A673 (cell line): ENCODE data around the gene MAN1C1. TPM values are rescaled to one million over a fixed set of nuclear protein-coding genes. Genes with fewer than 3 reads are reported as not detected.

Experiments used
- BruUV-seq: library from RNA; stranded (reverse); fragments of 400-500 nt; replicated peaks from 2 replicates; lab custom pipeline; 2021; lab: Mats Ljungman, UMichigan
- CTCF ChIA-PET: fragments of 300-600 bp; sonication (Branson Sonifier 250); formaldehyde crosslinking; loops from one replicate; lab custom pipeline; 2022; ENCODE audit warnings: antibody characterized with exemption; lab: Charles Lee
- POLR2A ChIA-PET: fragments of 300-600 bp; sonication (Branson Sonifier 250); formaldehyde crosslinking; loops from one replicate; lab custom pipeline; 2022; ENCODE audit warnings: antibody characterized with exemption; ENCODE audit not compliant: low non-redundant PET; lab: Charles Lee
- DNase-seq: peaks from one replicate; pipeline ENCODE4 v3.0.0-alpha.2; 2015; ENCODE audit warnings: low spot score
- H3K27ac ChIP-seq: fragments of 200-600 bp; sonication (generic); 2 replicates; pipeline ENCODE4 v1.5.1; 2016; ENCODE audit warnings: mixed run types, low read depth, mild to moderate bottlenecking, mixed read lengths, antibody characterized with exemption, low read length; ENCODE audit not compliant: poor library complexity, severe bottlenecking
- H3K27me3 ChIP-seq: fragments of 200-600 bp; sonication (generic); replicated peaks from 2 replicates; pipeline ENCODE4 v1.6.1; 2017; ENCODE audit warnings: mixed run types, low read depth, mild to moderate bottlenecking, mixed read lengths, antibody characterized with exemption, low read length; ENCODE audit not compliant: insufficient read depth, poor library complexity
- H3K36me3 ChIP-seq: fragments of 200-600 bp; sonication (generic); 2 replicates; pipeline ENCODE4 v1.6.1; 2016; ENCODE audit warnings: mixed run types, mild to moderate bottlenecking, mixed read lengths, antibody characterized with exemption, low read length; ENCODE audit not compliant: insufficient read depth, poor library complexity, severe bottlenecking
- H3K4me1 ChIP-seq: fragments of 200-600 bp; sonication (generic); 2 replicates; pipeline ENCODE4 v1.6.1; 2017; ENCODE audit warnings: mixed run types, mild to moderate bottlenecking, mixed read lengths, antibody characterized with exemption, low read length; ENCODE audit not compliant: insufficient read depth, poor library complexity, severe bottlenecking
- H3K4me3 ChIP-seq: fragments of 200-600 bp; sonication (generic); 2 replicates; pipeline ENCODE4 v1.5.1; 2016; ENCODE audit warnings: low read depth, mixed run types, mild to moderate bottlenecking, mixed read lengths, low read length; ENCODE audit not compliant: poor library complexity, severe bottlenecking
- H3K9me3 ChIP-seq: fragments of 200-600 bp; sonication (generic); 2 replicates; pipeline ENCODE4 v1.6.1; 2016; ENCODE audit warnings: mixed run types, low read depth, mild to moderate bottlenecking, mixed read lengths, antibody characterized with exemption, low read length; ENCODE audit not compliant: poor library complexity, severe bottlenecking
- CTCF ChIP-seq: fragments of 300-800, 200-600 bp; sonication (generic); conservative IDR thresholded peaks from 2 replicates; pipeline ENCODE4 v1.5.1; 2017; ENCODE audit warnings: low read depth, mild to moderate bottlenecking, antibody characterized with exemption, low read length, moderate library complexity, mixed read lengths
- EZH2 ChIP-seq: fragments of 200-600 bp; sonication (generic); IDR thresholded peaks from 2 replicates; pipeline ENCODE4 v1.6.1; 2017; ENCODE audit warnings: borderline replicate concordance, low read depth, mild to moderate bottlenecking, mixed read lengths, antibody characterized with exemption, low read length; ENCODE audit not compliant: poor library complexity, severe bottlenecking
- intact Hi-C: fragments of 100-400 bp; cut with micrococcal nuclease; formaldehyde crosslinking; loops from one replicate; pipeline ENCODE4 v1.10.0; 2022; ENCODE audit not compliant: unreplicated experiment
- total RNA-seq: library from RNA; stranded (reverse); gene quantifications from 2 replicates; pipeline ENCODE4 v1.2.3, GENCODE V29; 2021

Gene MAN1C1
- total RNA-seq, 1 experiment from 2014 or later: 0.21 TPM

GRCh38 chr1:25763493-25763892 lies 146.9 kb downstream of the MAN1C1 start:
- no peak overlapping the region for H3K4me3 ChIP-seq
- no peak for TF ChIP-seq CTCF
- no peak for TF ChIP-seq EZH2
- H3K4me1 ChIP-seq: no peaks in the 10 kb centered on the region
- CTCF ChIA-PET: no interaction called here
- H3K27me3 ChIP-seq: no peaks in the 10 kb centered on the region
- no peak for DNase-seq
- H3K27ac ChIP-seq: no peak overlapping the region
- BruUV-seq: no TSS peak
- H3K9me3 ChIP-seq: no peaks in the 10 kb centered on the region
- no peaks in the 10 kb centered on the region for H3K36me3 ChIP-seq
- POLR2A ChIA-PET: no interaction called here
- intact Hi-C loops: no loop called here

- Histone ChIP-seq H3K27ac (no peak overlapping the region), H3K4me3 (no peak overlapping the region), H3K4me1 (no peaks in the 10 kb centered on the region), H3K27me3 (no peaks in the 10 kb centered on the region), H3K9me3 (no peaks in the 10 kb centered on the region), H3K36me3 (no peaks in the 10 kb centered on the region)
- no peak for DNase-seq
- no TSS peak for BruUV-seq
- POLR2A ChIA-PET: no interaction called here
- intact Hi-C loops: no loop called here
- CTCF ChIA-PET: no interaction called here
- TF ChIP-seq CTCF (no peak), EZH2 (no peak)
Measured at GRCh38 chr1:25765136-25765922, 148.7 kb downstream of the MAN1C1 start.

- no peak overlapping the region for H3K4me3 ChIP-seq
- POLR2A ChIA-PET: no interaction called here
- DNase-seq: no peak
- CTCF ChIA-PET: no interaction called here
- peaks cover 7% of the 10 kb centered on the region for H3K4me1 ChIP-seq
- no peaks in the 10 kb centered on the region for H3K9me3 ChIP-seq
- intact Hi-C loops: no loop called here
- no peaks in the 10 kb centered on the region for H3K36me3 ChIP-seq
- no TSS peak for BruUV-seq
- H3K27me3 ChIP-seq: no peaks in the 10 kb centered on the region
- TF ChIP-seq EZH2: no peak
- no peak for TF ChIP-seq CTCF
- H3K27ac ChIP-seq: no peak overlapping the region
Measured at GRCh38 chr1:25765923-25766589, 149.5 kb downstream of the MAN1C1 start.
